GM12878 (cell line): ENCODE data around the gene NPR3. TPM values are rescaled to one million over a fixed set of nuclear protein-coding genes. Genes with fewer than 3 reads are reported as not detected.

Experiments
- ATAC-seq: fragments of 200-7000 bp; cut with Tn5 transposase; 3 replicates; pipeline ENCODE4 v1.9.1; 2020; ENCODE audit warnings: mild to moderate bottlenecking, moderate library complexity
- BruUV-seq: library from RNA; stranded (reverse); fragments of 400-500 nt; replicated peaks from 2 replicates; lab custom pipeline; 2021; lab: Mats Ljungman, UMichigan
- CTCF ChIA-PET: fragments of 300-600 bp; sonication (Branson Sonifier 250); formaldehyde crosslinking; extraction: SDS; loops from one replicate; lab custom pipeline; 2021; ENCODE audit warnings: inconsistent platforms; lab: Yijun Ruan, JAX
- POLR2A ChIA-PET: fragments of 350-600 bp; formaldehyde crosslinking; extraction: SDS; loops from one replicate; lab custom pipeline; 2021; ENCODE audit warnings: inconsistent platforms; lab: Charles Lee
- RAD21 ChIA-PET: fragments of 300-600 bp; sonication (Branson Sonifier 250); formaldehyde crosslinking; loops from one replicate; lab custom pipeline; 2023; ENCODE audit warnings: antibody characterized with exemption; ENCODE audit not compliant: unreplicated experiment; lab: Charles Lee
- SMC1A ChIA-PET: fragments of 300-600 bp; sonication (Branson Sonifier 250); formaldehyde crosslinking; loops from one replicate; lab custom pipeline; 2023; ENCODE audit not compliant: unreplicated experiment, uncharacterized antibody; lab: Charles Lee
- DNase-seq: peaks from one replicate; pipeline ENCODE4 v3.0.0-alpha.2; 2011; ENCODE audit warnings: low read depth, low spot score
- FAIRE-seq: peaks from 3 replicates; lab custom pipeline; 2011; peaks lifted over from hg19 to GRCh38; lab: Jason Lieb, UNC
- H2AFZ ChIP-seq: 2 replicates; pipeline ENCODE4 v1.6.0; 2011; ENCODE audit warnings: low read depth, low read length, control low read depth; ENCODE audit not compliant: control insufficient read depth
- H3K27ac ChIP-seq: 2 replicates; pipeline ENCODE4 v1.5.1; 2011; ENCODE audit warnings: control low read depth; ENCODE audit not compliant: control insufficient read depth, insufficient read depth
- H3K27me3 ChIP-seq, 2 experiments: replicated peaks in 1 of 2; 2 replicates each; pipeline versions ENCODE4 v1.6.0 to v1.6.1; 2011; ENCODE audit warnings: low read length in 1 of 2; ENCODE audit not compliant: control insufficient read depth in 2 of 2, insufficient read depth in 2 of 2
- H3K36me3 ChIP-seq, 2 experiments: 2 replicates each; pipeline ENCODE4 v1.5.1; 2011; ENCODE audit warnings: low read length in 1 of 2; ENCODE audit not compliant: control insufficient read depth in 2 of 2, insufficient read depth in 2 of 2
- H3K4me1 ChIP-seq: 2 replicates; pipeline ENCODE4 v1.6.1; 2011; ENCODE audit warnings: mild to moderate bottlenecking, low read length, moderate library complexity, mixed read lengths; ENCODE audit not compliant: control insufficient read depth, insufficient read depth
- H3K4me2 ChIP-seq: 2 replicates; pipeline ENCODE4 v1.6.0; 2011; ENCODE audit warnings: control low read depth; ENCODE audit not compliant: control insufficient read depth, insufficient read depth
- H3K4me3 ChIP-seq: fragments of 200-600 bp; sonication (generic); 2 replicates; pipeline ENCODE4 v1.5.1; 2016
- H3K79me2 ChIP-seq: 2 replicates; pipeline ENCODE4 v1.6.0; 2011; ENCODE audit warnings: low read length; ENCODE audit not compliant: control insufficient read depth, insufficient read depth
- H3K9ac ChIP-seq: 2 replicates; pipeline ENCODE4 v1.8.0; 2011; ENCODE audit warnings: low read length, control low read depth, mixed read lengths; ENCODE audit not compliant: control insufficient read depth, insufficient read depth
- H3K9me3 ChIP-seq: replicated peaks from 3 replicates; pipeline ENCODE4 v1.5.1; 2011; ENCODE audit warnings: mild to moderate bottlenecking, low read length; ENCODE audit not compliant: control insufficient read depth, insufficient read depth
- H4K20me1 ChIP-seq: 2 replicates; pipeline ENCODE4 v1.6.0; 2011; ENCODE audit not compliant: control insufficient read depth, insufficient read depth
- BMI1 ChIP-seq: fragments of 450-650 bp; IDR thresholded peaks from 2 replicates; pipeline ENCODE4 v1.6.1; 2016; ENCODE audit warnings: mild to moderate bottlenecking, moderate library complexity, borderline replicate concordance
- CHD1 ChIP-seq: IDR thresholded peaks from 2 replicates; pipeline ENCODE4 v1.6.1; 2012; ENCODE audit warnings: low read depth, low read length, improper control_type of control experiment
- ELK1 ChIP-seq: IDR thresholded peaks from 2 replicates; pipeline ENCODE4 v1.6.1; 2012; ENCODE audit warnings: low read depth, low read length, improper control_type of control experiment
- ESRRA ChIP-seq: IDR thresholded peaks from 2 replicates; pipeline ENCODE4 v1.6.1; 2012; ENCODE audit warnings: mild to moderate bottlenecking, low read length, improper control_type of control experiment
- MEF2B ChIP-seq: fragments of 450-650 bp; IDR thresholded peaks from 2 replicates; pipeline ENCODE4 v1.6.1; 2018; ENCODE audit warnings: mild to moderate bottlenecking, moderate library complexity; ENCODE audit not compliant: partially characterized antibody, poor library complexity, severe bottlenecking
- MTA2 ChIP-seq: fragments of 450-650 bp; IDR thresholded peaks from 2 replicates; pipeline ENCODE4 v1.6.1; 2016; ENCODE audit warnings: low read depth, mild to moderate bottlenecking, moderate library complexity
- TCF3 ChIP-seq: IDR thresholded peaks from 2 replicates; pipeline ENCODE4 v1.6.1; 2012; ENCODE audit warnings: low read depth, mild to moderate bottlenecking, low read length, borderline replicate concordance; ENCODE audit not compliant: insufficient read depth
- ZBED1 ChIP-seq: IDR thresholded peaks from 2 replicates; pipeline ENCODE4 v1.6.1; 2016; ENCODE audit warnings: borderline replicate concordance
- WGBS: methylation state at CpG from one replicate; pipeline ENCODE4 v1.1.6; 2016; ENCODE audit warnings: low lambda C conversion rate; ENCODE audit not compliant: insufficient replicate concordance, insufficient coverage; ENCODE audit errors: missing lambda C conversion rate; 5-methylcytosine and 5-hydroxymethylcytosine counted together
- in situ Hi-C: fragments of 300-500 bp; cut with MboI; formaldehyde crosslinking; loops from 9 replicates; pipeline ENCODE4 v1.14.3; 2018; ENCODE audit warnings: mixed read lengths
- intact Hi-C: fragments of 100-400 bp; cut with micrococcal nuclease; formaldehyde crosslinking; loops from one replicate; pipeline ENCODE4 v1.14.2; 2022; ENCODE audit not compliant: unreplicated experiment
- polyA plus RNA-seq, 11 experiments: library from polyadenylated mRNA; depleted of rRNA in 4 of 11; unstranded in 6 of 11; stranded (reverse) in 5 of 11; fragments of >200 nt; fragmentation: Nextera tagmentation in 4 of 11; fragmentation: Illumina TruSeq in 1 of 11; extraction: Ambion mirVana in 4 of 11; extraction: Trizol in 1 of 11; gene quantifications; 1 replicate in 1 of 11; 2 replicates in 10 of 11; pipeline versions ENCODE4 v1.2.1 to v1.2.3, GENCODE V29; 2011 to 2016; ENCODE audit warnings: inconsistent platforms in 2 of 11, missing spikeins in 2 of 11, low read depth in 1 of 11
- total RNA-seq, 4 experiments: library from RNA; depleted of rRNA in 3 of 4; stranded (reverse); fragments of >200 nt in 3 of 4; fragmentation: Illumina TruSeq in 1 of 4; extraction: Trizol in 1 of 4; gene quantifications; 2 replicates each; pipeline versions ENCODE4 v1.2.1 to v1.2.3, GENCODE V29; 2013 to 2021

The NPR3 gene
- total and polyA plus RNA-seq, 10 of the 15 experiments (the other 5 are each of a cell fraction or from before 2014, with no cell fraction given): 0.01 to 0.37 (median 0.14) TPM; not detected in 7

GRCh38 chr5:32780508-32780919 lies 69.4 kb downstream of the NPR3 start (continued):
- no peak for TF ChIP-seq TCF3

GRCh38 chr5:32783661-32784060 lies 72.5 kb downstream of the NPR3 start:
- in situ Hi-C loops (no loop called here), intact Hi-C loops (no loop called here)
- H3K27ac ChIP-seq: no peak overlapping the region
- TF ChIP-seq ELK1: no peak
- no peaks in the 10 kb centered on the region for H4K20me1 ChIP-seq
- no peak for ATAC-seq
- ChIA-PET CTCF (no interaction called here), SMC1A (interaction anchor here (0.7 kb wide), 1 partner anchor 194 kb away, joined by 3 read pairs; no protein-coding TSS in a partner anchor), POLR2A (no interaction called here), RAD21 (no interaction called here)
- no peaks in the 10 kb centered on the region for H3K27me3 ChIP-seq
- DNase-seq: no peak
- H3K4me3 ChIP-seq: no peak overlapping the region
- H2AFZ ChIP-seq: no peak overlapping the region
- no peak overlapping the region for H3K9ac ChIP-seq
- H3K4me1 ChIP-seq: no peaks in the 10 kb centered on the region
- H3K4me2 ChIP-seq: no peak overlapping the region
- no peaks in the 10 kb centered on the region for H3K79me2 ChIP-seq
- no peaks in the 10 kb centered on the region for H3K36me3 ChIP-seq
- no peaks in the 10 kb centered on the region for H3K9me3 ChIP-seq
- WGBS: 51% methylated on average over 4 of the region's 4 CpGs
- BruUV-seq: no TSS peak
- no peak for FAIRE-seq

GRCh38 chr5:32785611-32786254 lies 74.6 kb downstream of the NPR3 start:
- Histone ChIP-seq H3K27me3 (no peaks in the 10 kb centered on the region), H3K27ac (no peak overlapping the region), H3K36me3 (no peaks in the 10 kb centered on the region), H3K79me2 (no peaks in the 10 kb centered on the region), H3K9me3 (no peaks in the 10 kb centered on the region), H3K9ac (no peak overlapping the region), H3K4me1 (no peaks in the 10 kb centered on the region), H3K4me3 (no peak overlapping the region), H4K20me1 (no peaks in the 10 kb centered on the region), H2AFZ (no peak overlapping the region), H3K4me2 (no peak overlapping the region)
- POLR2A ChIA-PET: no interaction called here
- SMC1A ChIA-PET: interaction anchor here (1.0 kb wide), 1 partner anchor 13 kb away, joined by 3 read pairs; no protein-coding TSS in a partner anchor
- peak; percentile 79 for ATAC-seq
- TF ChIP-seq MTA2 (peak; percentile 9; the same call in 1 of the 2 replicates), MEF2B (peak; percentile 49), BMI1 (no peak), ESRRA (no peak), CHD1 (no peak), ZBED1 (no peak)
- 6% methylated on average over 3 of the region's 3 CpGs for WGBS
- in situ Hi-C loops: no loop called here
- CTCF ChIA-PET: no interaction called here
- DNase-seq: peak; percentile 11
- RAD21 ChIA-PET: interaction anchor here (0.7 kb wide), 1 partner anchor 265 kb away, joined by 3 read pairs; no protein-coding TSS in a partner anchor
- FAIRE-seq: no peak
- BruUV-seq: no TSS peak
- intact Hi-C loops: no loop called here
